Dedifferentiated amniotic fluid mesenchymal stem cell (primary cell): Measurements from ENCODE around the gene TRANK1.
A peak's percentile ranks its signal among the peaks of the same experiment; 100 is the strongest.
"Not testable (repeated sequence)": the region's sequence is repeated elsewhere in the genome, so short reads cannot be mapped to it uniquely, and the experiment has no call there.

Experiments used
- DNase-seq: peaks from one replicate; pipeline ENCODE4 v3.0.0-alpha.2; 2016; ENCODE audit errors: extremely low spot score

TRANK1 gene

GRCh38 chr3:36920884-36921567 lies 23.8 kb downstream of the TRANK1 start:
- no peak for DNase-seq

DNA sequence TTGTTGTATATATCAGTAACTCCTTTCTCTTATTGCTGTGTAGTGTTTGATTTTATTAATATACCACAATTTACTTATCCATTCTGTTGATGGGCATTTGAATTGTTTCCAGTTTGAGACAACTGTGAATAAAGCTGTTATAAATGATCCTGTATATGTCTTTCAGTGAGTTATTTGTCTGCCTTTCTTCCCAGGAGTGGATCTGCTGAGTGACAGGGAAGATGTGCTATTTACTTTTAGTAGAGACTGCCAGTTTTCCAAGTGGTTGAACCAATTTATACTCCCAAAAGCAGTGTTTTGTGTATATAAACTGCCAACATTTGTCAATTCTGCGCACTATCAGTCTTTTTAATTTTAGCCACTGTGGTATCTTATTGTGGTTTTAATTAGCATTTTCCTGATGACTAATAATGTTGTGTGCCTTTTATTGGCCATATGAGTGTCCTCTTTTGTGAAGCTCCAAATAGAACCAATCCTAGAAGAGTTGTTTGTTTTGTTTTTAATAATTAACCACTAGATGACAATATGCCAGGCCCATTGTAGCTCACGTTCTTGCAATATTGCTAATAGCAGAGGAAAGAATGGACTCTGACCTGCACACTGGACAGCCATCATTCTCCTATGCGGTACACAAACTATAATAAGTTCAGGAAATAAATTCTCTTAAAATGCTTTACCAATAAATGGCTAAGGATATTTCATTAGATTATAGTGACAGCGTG lies 25.3 kb downstream of the TRANK1 start:
- no peak for DNase-seq

GRCh38 chr3:36918050-36918449 lies 26.8 kb downstream of the TRANK1 start:
- DNase-seq, result no peak

- DNase-seq, result peak; percentile 55
These were observed 32.7 kb downstream of the TRANK1 start for GRCh38 chr3:36911990-36912804.

GRCh38 chr3:36909666-36910065 lies 35.2 kb downstream of the TRANK1 start:
- no peak for DNase-seq

DNA sequence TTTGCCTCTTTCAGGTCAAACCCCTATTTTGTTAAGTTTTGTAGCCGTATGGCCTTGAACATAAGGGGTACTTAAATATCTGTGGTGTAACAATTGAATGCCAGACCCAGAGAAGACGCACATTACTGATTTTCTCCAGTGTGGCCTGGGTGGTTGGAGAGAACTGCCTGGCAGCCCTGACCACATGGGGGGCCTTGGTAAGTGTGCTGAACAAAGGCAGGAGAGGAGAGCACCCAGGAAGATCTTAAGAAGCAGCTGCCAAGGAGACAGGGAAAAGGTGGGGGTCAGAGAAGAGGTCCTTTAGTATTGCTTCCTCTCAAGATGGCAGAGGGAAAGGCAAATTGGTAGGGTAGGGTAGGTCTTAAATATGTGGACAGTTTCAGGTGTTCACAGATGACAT lies 35.7 kb downstream of the TRANK1 start:
- DNase-seq, result no peak

- DNase-seq, result no peak
These were observed 36.1 kb downstream of the TRANK1 start for GRCh38 chr3:36908647-36909180.

GRCh38 chr3:36907911-36908646 lies 36.8 kb downstream of the TRANK1 start:
- DNase-seq, result peak; percentile 43

- no peak for DNase-seq
These were observed 38.2 kb downstream of the TRANK1 start for GRCh38 chr3:36906504-36907149.

DNA sequence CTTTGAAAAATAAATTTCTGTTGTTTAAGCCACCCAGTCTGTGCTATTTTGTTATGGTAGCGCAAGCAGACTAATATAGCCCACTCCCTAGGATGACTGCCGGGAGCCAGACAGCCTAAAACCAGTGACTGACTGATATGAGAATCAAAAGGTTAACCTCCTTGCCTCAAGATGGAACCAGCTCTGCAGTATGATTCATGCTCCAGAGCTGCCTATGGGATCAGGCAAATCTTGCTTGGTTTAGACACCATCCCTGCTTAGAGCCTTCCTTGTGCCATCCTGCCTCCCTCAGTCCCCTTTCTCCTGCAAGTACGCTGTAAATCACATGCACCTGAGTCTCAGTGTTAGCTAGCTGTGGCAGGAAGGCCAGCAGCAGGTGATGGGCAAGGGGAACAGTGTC lies 39.3 kb downstream of the TRANK1 start:
- DNase-seq, result no peak

DNA sequence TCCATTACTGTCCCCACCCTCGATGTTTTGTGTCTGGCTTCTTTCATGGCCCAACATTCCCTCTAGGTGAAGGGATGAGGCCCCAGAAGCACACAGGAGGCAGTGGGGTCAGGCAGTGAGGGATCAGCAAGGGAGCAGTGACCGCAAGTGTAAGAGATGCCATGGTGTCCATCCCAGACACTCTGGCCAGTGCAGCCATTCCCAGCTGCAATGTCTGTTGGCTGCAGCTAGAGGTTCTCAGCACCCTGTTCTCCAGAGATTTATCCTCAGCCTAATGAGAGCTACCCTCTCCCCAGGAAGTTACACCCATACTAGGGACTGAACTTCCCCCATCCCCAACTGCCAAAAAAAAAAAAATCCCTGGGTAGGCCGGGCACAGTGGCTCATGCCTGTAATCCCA lies 40.2 kb downstream of the TRANK1 start:
- DNase-seq, result no peak

GRCh38 chr3:36904065-36904464 lies 40.8 kb downstream of the TRANK1 start:
- not testable (repeated sequence) for DNase-seq

GRCh38 chr3:36903119-36903882 lies 41.6 kb downstream of the TRANK1 start:
- DNase-seq, result no peak

- no peak for DNase-seq
These were observed 43.3 kb downstream of the TRANK1 start for GRCh38 chr3:36901588-36901987.

DNA sequence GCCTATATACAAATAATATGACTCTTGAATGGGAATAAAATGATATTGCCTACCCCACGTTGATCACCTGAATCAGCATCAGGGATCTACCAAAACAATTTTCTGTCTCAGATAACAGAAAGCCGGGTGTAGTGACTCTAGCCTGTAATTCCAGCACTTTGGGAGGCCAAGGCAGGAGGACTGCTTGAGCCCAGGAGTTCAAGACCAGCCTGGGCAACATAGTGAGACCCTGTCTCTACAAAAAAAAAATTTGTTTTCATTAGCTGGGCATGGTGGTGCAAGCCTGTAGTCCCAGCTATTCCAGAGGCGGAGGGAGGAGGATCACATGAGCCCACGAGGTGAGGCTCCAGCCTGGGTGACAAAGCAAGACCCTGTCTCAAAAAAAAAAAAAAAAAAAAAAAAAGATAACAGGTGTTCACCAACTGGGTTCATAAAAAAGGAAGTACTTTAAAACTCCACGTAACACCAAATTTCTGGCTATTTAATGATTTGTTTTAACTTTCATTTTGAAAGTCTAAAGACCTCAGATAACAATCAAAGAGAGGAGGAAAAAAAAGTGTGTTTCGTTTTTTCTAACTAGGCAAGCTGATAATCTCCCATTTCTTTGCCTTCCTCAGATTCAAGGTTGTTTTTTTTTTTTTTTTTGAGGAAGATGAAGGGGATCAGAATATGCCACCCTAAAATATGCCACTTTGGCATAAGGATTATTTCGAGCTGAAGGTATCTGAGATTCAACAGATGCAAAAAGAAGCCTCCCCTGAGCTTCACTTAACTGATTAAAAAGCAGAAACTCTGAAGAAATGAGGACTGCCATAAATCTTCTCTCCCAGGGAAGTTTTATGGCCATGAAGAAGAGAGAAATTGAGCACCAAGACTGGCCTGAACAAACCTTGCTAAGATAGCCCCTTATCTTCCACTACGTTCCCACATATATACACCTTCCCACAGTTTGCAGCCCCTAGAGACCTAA lies 44.1 kb downstream of the TRANK1 start:
- no peak for DNase-seq

DNA sequence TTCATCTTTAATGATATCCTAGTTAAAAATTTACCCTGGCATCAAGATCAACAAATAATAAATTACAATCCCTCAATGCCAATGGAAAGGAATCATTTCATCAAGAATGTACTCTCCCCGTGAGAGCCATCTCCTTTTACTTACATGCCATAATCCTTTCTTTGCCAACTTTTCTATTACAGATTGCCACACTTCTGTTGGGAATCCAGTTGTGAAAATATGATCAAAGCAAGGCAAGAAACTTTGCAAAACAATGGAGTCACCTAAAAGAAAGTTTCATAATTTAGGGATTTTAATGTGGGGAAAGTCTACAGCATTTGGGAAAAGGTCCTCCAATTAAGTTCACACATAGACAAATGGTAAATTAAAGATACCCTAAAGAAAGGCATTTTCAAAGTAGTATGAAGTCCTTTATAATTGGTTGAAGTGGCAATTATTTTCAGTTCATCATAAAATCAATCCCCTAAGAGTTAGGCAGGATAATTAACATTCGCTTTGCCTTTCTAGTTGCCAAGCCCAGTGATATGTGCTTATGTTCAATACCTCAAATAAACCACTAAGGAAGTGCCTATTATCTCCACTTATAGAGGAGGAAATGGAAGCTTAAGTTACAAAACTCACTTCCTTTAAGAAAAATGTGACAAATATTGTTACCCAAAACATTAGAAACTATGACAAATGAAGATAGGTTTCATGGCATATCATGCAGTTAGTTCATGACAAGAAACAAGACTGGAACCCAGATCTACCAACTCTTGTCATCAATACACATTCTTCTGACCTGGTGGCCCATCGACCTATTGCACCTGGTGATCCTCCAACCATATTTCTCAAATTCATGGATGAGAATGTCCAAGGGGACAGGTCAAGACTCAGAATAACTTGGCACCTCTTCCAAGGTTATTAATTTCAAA lies 49.1 kb downstream of the TRANK1 start:
- no peak for DNase-seq

GRCh38 chr3:36894914-36895313 lies 49.9 kb downstream of the TRANK1 start:
- no peak for DNase-seq

- DNase-seq, result no peak
These were observed 51.0 kb downstream of the TRANK1 start for GRCh38 chr3:36893826-36894225.
